Activated B cell treated with CpG ODN at 0.5 μM for 24 hours (primary cell): ENCODE measurements around the gene MVK. TPM values are rescaled to one million over a fixed set of nuclear protein-coding genes. Genes with fewer than 3 reads are reported as not detected.

Experiments
- ATAC-seq: fragments of 200-7000 bp; cut with Tn5 transposase; one replicate; pipeline ENCODE4 v1.10.0; 2021; ENCODE audit warnings: low read depth, mild to moderate bottlenecking, moderate library complexity
- CTCF ChIA-PET: fragments of 350-600 bp; sonication (Branson Sonifier 250); formaldehyde crosslinking; loops from one replicate; lab custom pipeline; 2021; ENCODE audit warnings: antibody characterized with exemption; lab: Charles Lee
- POLR2A ChIA-PET: fragments of 350-600 bp; sonication (Branson Sonifier 250); formaldehyde crosslinking; loops from one replicate; lab custom pipeline; 2021; ENCODE audit warnings: antibody characterized with exemption; lab: Charles Lee
- DNase-seq: peaks from one replicate; pipeline ENCODE4 v3.0.0; 2022
- H3K27ac Mint-ChIP-seq: one replicate; pipeline ENCODE4 v1.8.0; 2020; ENCODE audit warnings: mixed read lengths
- H3K27me3 Mint-ChIP-seq: one replicate; pipeline ENCODE4 v1.8.0; 2021; ENCODE audit warnings: mixed read lengths
- H3K36me3 Mint-ChIP-seq: one replicate; pipeline ENCODE4 v1.8.0; 2021; ENCODE audit warnings: low read depth, mixed read lengths
- H3K4me1 Mint-ChIP-seq: one replicate; pipeline ENCODE4 v1.8.0; 2021; ENCODE audit warnings: mixed read lengths
- H3K4me3 Mint-ChIP-seq: one replicate; pipeline ENCODE4 v1.8.0; 2020; ENCODE audit warnings: mild to moderate bottlenecking, mixed read lengths
- H3K9me3 Mint-ChIP-seq: one replicate; pipeline ENCODE4 v1.8.0; 2020; ENCODE audit warnings: mixed read lengths
- intact Hi-C: fragments of 100-400 bp; cut with micrococcal nuclease; formaldehyde crosslinking; loops from one replicate; pipeline ENCODE4 v1.15.1; 2024
- total RNA-seq: library from RNA; stranded (reverse); gene quantifications from 2 replicates; pipeline ENCODE4 v1.2.3, GENCODE V29; 2022
- TF ChIP-seq, protein P1 (sequence below): fragments of 200-600 bp; IDR thresholded peaks from one replicate; pipeline ENCODE4 v1.8.0; 2022; ENCODE audit warnings: antibody characterized with exemption, mild to moderate bottlenecking

Gene MVK
- total RNA-seq, 1 donor from 2014 or later = 28.5 TPM

DNA sequence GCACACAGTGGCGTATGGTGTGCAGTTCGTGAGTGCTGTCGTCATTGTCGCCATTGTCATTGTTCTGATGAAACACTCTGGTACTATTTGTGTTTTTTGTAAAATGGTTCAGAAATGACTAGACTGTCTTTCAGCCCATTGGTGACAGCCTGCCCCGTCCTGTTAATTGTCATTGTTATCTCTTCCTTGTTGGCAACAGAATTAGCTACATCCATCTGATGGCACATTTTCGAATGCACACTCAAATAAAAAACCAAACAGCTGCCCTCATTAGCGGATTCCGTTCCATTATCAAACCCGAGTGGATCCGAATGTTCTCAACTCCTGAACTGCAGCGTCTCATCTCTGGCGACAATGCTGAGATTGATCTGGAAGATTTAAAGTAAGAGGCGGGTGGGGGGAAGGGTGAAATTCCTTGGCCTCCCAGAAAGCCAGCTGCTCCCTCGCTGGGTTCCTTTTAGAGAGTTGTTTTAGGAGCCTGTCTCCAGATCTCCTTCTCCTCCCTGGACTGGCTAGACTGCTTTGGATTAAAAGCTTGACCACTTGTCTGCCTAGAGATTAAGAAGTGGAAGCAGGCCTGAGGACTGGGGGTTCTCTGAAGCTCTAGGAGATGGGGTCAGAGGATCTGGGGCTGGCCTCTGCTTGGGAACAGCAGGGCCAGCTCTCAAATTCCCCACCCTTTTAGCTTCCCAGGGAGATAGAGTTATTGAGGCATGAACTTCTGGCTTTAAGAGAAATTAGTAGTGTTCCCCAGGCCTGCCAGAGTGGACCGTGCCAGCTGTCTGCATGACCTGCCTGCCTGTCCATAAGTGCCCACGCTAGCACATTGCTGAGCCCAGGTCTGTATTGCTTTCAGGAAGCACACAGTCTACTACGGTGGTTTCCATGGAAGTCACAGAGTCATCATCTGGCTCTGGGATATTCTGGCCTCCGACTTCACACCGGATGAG is 43.6 kb upstream of the MVK start:
- ChIA-PET CTCF (no interaction called here), POLR2A (no interaction called here)
- H3K4me1 Mint-ChIP-seq = no peaks in the 10 kb centered on the region
- H3K9me3 Mint-ChIP-seq = no peaks in the 10 kb centered on the region
- no peak overlapping the region for H3K4me3 Mint-ChIP-seq
- DNase-seq (no peak), ATAC-seq (no peak)
- H3K36me3 Mint-ChIP-seq = peaks cover 78% of the 10 kb centered on the region
- H3K27ac Mint-ChIP-seq = no peak overlapping the region
- intact Hi-C loops = no loop called here
- TF ChIP-seq, protein P1, sequence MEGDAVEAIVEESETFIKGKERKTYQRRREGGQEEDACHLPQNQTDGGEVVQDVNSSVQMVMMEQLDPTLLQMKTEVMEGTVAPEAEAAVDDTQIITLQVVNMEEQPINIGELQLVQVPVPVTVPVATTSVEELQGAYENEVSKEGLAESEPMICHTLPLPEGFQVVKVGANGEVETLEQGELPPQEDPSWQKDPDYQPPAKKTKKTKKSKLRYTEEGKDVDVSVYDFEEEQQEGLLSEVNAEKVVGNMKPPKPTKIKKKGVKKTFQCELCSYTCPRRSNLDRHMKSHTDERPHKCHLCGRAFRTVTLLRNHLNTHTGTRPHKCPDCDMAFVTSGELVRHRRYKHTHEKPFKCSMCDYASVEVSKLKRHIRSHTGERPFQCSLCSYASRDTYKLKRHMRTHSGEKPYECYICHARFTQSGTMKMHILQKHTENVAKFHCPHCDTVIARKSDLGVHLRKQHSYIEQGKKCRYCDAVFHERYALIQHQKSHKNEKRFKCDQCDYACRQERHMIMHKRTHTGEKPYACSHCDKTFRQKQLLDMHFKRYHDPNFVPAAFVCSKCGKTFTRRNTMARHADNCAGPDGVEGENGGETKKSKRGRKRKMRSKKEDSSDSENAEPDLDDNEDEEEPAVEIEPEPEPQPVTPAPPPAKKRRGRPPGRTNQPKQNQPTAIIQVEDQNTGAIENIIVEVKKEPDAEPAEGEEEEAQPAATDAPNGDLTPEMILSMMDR = no peak
- no peaks in the 10 kb centered on the region for H3K27me3 Mint-ChIP-seq

DNA sequence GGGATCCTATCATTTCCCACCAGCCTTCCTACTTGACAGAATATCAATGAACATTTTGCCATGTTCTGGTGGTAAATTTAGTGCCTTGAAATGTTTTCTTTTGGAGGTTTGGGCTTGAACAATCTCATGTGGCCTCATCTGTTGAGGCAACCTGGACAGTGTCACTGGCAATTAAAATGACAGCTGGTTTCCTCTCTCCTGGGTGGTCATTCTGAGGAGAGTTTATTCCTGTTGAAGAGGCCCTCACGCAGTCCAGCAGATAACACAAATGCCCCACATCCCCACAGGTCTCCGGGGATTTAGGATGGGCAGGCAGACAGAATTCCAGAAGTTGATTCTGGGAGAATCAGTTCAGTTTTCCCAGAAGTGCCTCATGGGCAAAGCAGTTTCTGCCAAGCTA is 42.2 kb upstream of the MVK start:
- DNase-seq (no peak), ATAC-seq (no peak)
- peaks cover 78% of the 10 kb centered on the region for H3K36me3 Mint-ChIP-seq
- TF ChIP-seq, protein P1 = no peak
- no peaks in the 10 kb centered on the region for H3K9me3 Mint-ChIP-seq
- no peaks in the 10 kb centered on the region for H3K4me1 Mint-ChIP-seq
- ChIA-PET CTCF (interaction anchor here (0.5 kb wide), 1 partner anchor 211 kb away, joined by 3 read pairs; no protein-coding TSS in a partner anchor), POLR2A (no interaction called here)
- H3K27me3 Mint-ChIP-seq = no peaks in the 10 kb centered on the region
- intact Hi-C loops = no loop called here
- no peak overlapping the region for H3K27ac Mint-ChIP-seq
- no peak overlapping the region for H3K4me3 Mint-ChIP-seq

DNA sequence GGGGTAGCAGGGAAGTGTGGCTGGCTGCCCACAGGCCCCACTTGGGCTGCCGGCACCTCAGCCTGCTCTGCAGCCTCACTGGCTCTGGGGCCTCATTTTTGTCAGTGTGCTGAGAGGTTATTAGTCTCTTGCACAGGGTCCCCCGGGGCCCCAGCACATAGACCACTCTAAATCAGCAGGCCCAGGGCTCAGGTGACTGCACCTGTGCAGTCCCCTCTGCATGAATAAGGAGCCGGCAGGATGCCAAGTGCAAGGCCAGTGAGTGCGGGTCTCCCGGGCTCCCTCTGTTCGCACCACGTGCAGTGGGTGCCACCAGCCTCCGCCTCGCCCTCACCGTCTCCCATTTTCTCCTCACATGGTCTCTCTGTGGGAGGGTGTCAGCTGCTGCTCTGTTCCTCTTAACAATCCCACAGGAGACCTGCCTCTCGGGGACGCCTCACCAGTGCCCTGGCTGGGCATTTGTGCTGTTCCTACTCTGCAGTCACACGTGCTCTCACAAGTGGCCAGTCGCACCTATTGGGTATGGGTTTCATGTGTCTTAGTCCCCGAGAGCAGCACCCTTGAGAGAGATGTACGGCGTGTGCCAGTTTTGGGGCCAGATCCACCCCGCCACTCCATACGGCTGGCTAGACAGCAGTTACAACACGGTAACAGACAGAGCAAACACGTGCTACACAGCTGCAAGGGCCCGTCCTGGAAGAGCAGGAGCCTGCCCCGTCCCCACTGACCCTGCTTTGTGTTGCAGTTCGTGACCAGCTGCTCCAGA is 40.7 kb upstream of the MVK start:
- DNase-seq = no peak
- Mint-ChIP-seq H3K27me3 (no peaks in the 10 kb centered on the region), H3K36me3 (peaks cover 70% of the 10 kb centered on the region), H3K4me3 (no peak overlapping the region), H3K27ac (no peak overlapping the region), H3K4me1 (no peaks in the 10 kb centered on the region), H3K9me3 (no peaks in the 10 kb centered on the region)
- TF ChIP-seq, protein P1 = no peak
- POLR2A ChIA-PET = no interaction called here
- intact Hi-C loops = no loop called here
- CTCF ChIA-PET = no interaction called here
- ATAC-seq = no peak

DNA sequence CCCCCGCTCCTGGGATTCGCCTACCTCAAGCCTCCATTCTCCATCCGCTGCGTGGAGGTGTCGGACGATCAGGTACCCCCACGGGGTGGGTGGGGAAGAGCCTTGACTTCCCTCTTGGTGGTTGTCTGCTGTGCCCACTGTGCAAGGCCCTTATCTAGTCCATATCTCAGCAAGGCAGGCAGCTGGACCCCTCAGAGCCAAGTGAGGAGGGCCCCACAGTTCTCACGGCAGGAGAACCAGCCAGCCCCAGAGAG is 40.2 kb upstream of the MVK start:
- peaks cover 66% of the 10 kb centered on the region for H3K36me3 Mint-ChIP-seq
- no peak for DNase-seq
- H3K4me1 Mint-ChIP-seq = no peaks in the 10 kb centered on the region
- no peaks in the 10 kb centered on the region for H3K27me3 Mint-ChIP-seq
- POLR2A ChIA-PET = no interaction called here
- intact Hi-C loops = no loop called here
- CTCF ChIA-PET = no interaction called here
- no peak overlapping the region for H3K4me3 Mint-ChIP-seq
- H3K27ac Mint-ChIP-seq = no peak overlapping the region
- no peaks in the 10 kb centered on the region for H3K9me3 Mint-ChIP-seq
- TF ChIP-seq, protein P1 = no peak
- no peak for ATAC-seq

DNA sequence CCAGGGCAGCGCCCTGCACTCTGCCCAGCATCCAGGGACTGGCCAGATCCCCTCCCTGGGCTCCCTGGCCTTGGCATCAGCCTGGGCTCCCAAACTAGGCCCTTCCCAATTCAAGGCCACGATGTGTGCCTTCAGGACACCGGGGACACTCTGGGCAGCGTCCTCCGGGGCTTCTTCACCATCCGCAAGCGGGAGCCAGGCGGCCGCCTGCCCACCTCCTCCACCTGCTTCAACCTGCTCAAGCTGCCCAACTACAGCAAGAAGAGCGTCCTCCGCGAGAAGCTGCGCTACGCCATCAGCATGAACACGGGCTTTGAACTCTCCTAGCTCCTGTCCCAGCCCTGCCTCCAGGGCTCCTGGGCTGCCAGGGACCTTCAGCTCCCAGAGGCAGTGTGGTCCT is 39.1 kb upstream of the MVK start:
- H3K27me3 Mint-ChIP-seq = no peaks in the 10 kb centered on the region
- intact Hi-C loops = no loop called here

More for the DNA sequence above, 39.1 kb upstream of the MVK start:
- H3K9me3 Mint-ChIP-seq = no peaks in the 10 kb centered on the region
- CTCF ChIA-PET = no interaction called here
- DNase-seq = no peak
- POLR2A ChIA-PET = no interaction called here
- peaks cover 60% of the 10 kb centered on the region for H3K36me3 Mint-ChIP-seq
- TF ChIP-seq, protein P1 = no peak
- H3K27ac Mint-ChIP-seq = no peak overlapping the region
- no peak overlapping the region for H3K4me3 Mint-ChIP-seq
- no peaks in the 10 kb centered on the region for H3K4me1 Mint-ChIP-seq
- ATAC-seq = no peak
